ENCODE results near the gene PITPNB. TPM values are rescaled to one million over a fixed set of nuclear protein-coding genes. Genes with fewer than 3 reads are reported as not detected.
A peak's percentile ranks its signal among the peaks of the same experiment; 100 is the strongest.

PITPNB gene
- total RNA-seq, 4 donors from 2014 or later = 34.7 to 47.6 (median 40.4) TPM

GRCh38 chr22:27885977-27886842 lies 32.8 kb downstream of the PITPNB start:
- no peak for DNase-seq (ENCODE audit: low spot score in 2 of 2)
- no peaks in the 10 kb centered on the region for H3K9me3 ChIP-seq
- peaks cover 26% of the 10 kb centered on the region for H3K4me1 ChIP-seq
- WGBS = 88% methylated on average over 3 of the region's 3 CpGs
- H3K36me3 ChIP-seq = peaks cover 51% of the 10 kb centered on the region
- no peak overlapping the region for H3K4me3 ChIP-seq
- no peaks in the 10 kb centered on the region for H3K27me3 ChIP-seq
- no peak overlapping the region for H3K27ac ChIP-seq
- TF ChIP-seq EP300 (IDR thresholded peaks at IDR 0.05) (no peak), POLR2A (IDR thresholded peaks at IDR 0.05) (no peak), POLR2AphosphoS5 (IDR thresholded peaks at IDR 0.05) (no peak), CTCF (IDR thresholded peaks at IDR 0.05) (peak; percentile 86 to 94)

- no peak for DNase-seq (ENCODE audit: low spot score in 2 of 2)
- Histone ChIP-seq H3K9me3 (no peaks in the 10 kb centered on the region), H3K4me3 (no peak overlapping the region), H3K36me3 (peaks cover 29% of the 10 kb centered on the region), H3K27ac (no peak overlapping the region), H3K4me1 (peaks cover 35% of the 10 kb centered on the region), H3K27me3 (no peaks in the 10 kb centered on the region)
- TF ChIP-seq EP300 (IDR thresholded peaks at IDR 0.05) (no peak), CTCF (IDR thresholded peaks at IDR 0.05) (no peak), POLR2AphosphoS5 (IDR thresholded peaks at IDR 0.05) (no peak), POLR2A (IDR thresholded peaks at IDR 0.05) (no peak)
- 83% methylated on average over 5 of the region's 5 CpGs for WGBS
Measured at GRCh38 chr22:27883656-27884350, 35.3 kb downstream of the PITPNB start.

- 82% methylated on average over 6 of the region's 6 CpGs for WGBS
- no peak for DNase-seq (ENCODE audit: low spot score in 2 of 2)
- TF ChIP-seq POLR2A (IDR thresholded peaks at IDR 0.05) (no peak), CTCF (IDR thresholded peaks at IDR 0.05) (no peak), POLR2AphosphoS5 (IDR thresholded peaks at IDR 0.05) (no peak), EP300 (IDR thresholded peaks at IDR 0.05) (no peak)
- peaks cover 37% of the 10 kb centered on the region for H3K4me1 ChIP-seq
- no peaks in the 10 kb centered on the region for H3K27me3 ChIP-seq
- H3K9me3 ChIP-seq = no peaks in the 10 kb centered on the region
- no peak overlapping the region for H3K4me3 ChIP-seq
- H3K36me3 ChIP-seq = peaks cover 18% of the 10 kb centered on the region
- H3K27ac ChIP-seq = no peak overlapping the region
Measured at GRCh38 chr22:27882507-27883290, 36.4 kb downstream of the PITPNB start.

- TF ChIP-seq EP300 (IDR thresholded peaks at IDR 0.05) (no peak), POLR2A (IDR thresholded peaks at IDR 0.05) (no peak), POLR2AphosphoS5 (IDR thresholded peaks at IDR 0.05) (no peak), CTCF (IDR thresholded peaks at IDR 0.05) (no peak)
- Histone ChIP-seq H3K27ac (peak overlapping the region; percentile 19), H3K27me3 (no peaks in the 10 kb centered on the region), H3K4me3 (no peak overlapping the region), H3K9me3 (no peaks in the 10 kb centered on the region), H3K4me1 (peaks cover 37% of the 10 kb centered on the region), H3K36me3 (peaks cover 12% of the 10 kb centered on the region)
- 27% methylated on average over 3 of the region's 3 CpGs for WGBS
- DNase-seq (ENCODE audit: low spot score in 2 of 2) = no peak
Measured at GRCh38 chr22:27881421-27881820, 37.6 kb downstream of the PITPNB start.

All from suprapubic skin (tissue), 4 donors.